ENCODE data around the gene NCF1.
"Not testable (repeated sequence)": the region's sequence is repeated elsewhere in the genome, so short reads cannot be mapped to it uniquely, and the experiment has no call there.

NCF1 gene

DNA sequence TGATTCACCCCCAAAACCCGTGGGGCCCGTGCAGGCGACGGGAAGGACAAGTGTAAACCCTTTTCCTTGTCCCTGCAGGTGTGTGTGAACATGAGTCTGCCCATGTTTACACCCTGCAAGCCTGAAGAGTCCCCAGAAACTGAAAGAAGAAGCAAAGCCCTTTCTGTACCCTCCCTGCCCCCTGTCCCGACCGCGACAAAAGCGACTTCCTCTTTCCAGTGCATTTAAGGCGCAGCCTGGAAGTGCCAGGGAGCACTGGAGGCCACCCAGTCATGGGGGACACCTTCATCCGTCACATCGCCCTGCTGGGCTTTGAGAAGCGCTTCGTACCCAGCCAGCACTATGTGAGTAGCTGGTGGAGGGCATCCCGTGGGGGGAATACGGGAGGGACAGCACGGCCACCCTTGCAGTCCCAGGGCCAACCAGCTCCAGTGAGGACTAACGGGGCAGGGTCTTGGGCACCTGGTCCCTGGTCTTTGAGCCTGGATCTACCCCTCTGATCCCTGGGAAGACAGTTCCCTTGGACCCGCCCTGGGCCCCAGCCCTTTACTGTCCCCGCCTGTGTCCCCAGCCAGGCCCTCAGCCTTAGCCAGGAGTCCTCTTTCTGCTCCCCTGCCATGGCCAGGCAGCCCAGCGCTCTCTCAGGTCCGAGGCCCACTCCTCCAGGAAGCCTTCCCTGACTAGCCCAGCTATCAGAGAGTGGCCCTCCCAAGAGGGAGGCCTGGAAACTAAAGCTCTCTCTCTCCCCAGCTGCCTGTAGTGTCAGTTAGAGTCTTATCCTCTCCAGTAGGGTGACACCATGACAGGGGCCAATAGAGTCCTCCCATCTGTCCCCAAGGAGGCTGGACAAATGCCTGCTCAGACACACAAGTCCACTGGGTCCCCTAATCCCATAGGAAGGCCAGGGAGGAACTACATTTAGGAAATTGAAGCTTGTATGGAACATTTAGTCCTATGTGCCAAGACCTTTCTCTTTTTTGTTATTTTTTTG lies at the start of gene NCF1:
NCF1 (plus strand) TSS at position 252 of the 991 bp plus-strand sequence; CDS start at position 273, 21 bp downstream.
- DNase-seq: not testable (repeated sequence)

DNA sequence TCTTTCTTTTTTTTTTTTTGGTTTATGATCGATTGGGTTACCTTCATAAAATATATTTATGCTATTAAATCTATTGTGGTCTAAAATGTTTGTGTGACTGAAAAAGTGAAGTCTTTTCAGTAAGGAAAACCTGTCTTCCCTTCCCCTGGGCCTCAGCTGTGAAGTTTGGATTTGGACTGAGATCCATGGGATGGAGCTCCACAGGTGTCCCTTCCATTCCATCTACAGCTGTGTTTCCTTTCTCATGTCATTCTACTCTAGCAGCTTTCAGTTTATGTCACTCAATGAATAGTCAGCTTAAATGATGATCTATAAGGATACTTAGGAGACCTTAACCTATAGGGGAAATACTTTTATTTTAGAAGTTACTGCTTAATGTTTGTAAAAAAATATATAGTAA lies 48.0 kb upstream of the NCF1 start:
- DNase-seq: no peak

DNA sequence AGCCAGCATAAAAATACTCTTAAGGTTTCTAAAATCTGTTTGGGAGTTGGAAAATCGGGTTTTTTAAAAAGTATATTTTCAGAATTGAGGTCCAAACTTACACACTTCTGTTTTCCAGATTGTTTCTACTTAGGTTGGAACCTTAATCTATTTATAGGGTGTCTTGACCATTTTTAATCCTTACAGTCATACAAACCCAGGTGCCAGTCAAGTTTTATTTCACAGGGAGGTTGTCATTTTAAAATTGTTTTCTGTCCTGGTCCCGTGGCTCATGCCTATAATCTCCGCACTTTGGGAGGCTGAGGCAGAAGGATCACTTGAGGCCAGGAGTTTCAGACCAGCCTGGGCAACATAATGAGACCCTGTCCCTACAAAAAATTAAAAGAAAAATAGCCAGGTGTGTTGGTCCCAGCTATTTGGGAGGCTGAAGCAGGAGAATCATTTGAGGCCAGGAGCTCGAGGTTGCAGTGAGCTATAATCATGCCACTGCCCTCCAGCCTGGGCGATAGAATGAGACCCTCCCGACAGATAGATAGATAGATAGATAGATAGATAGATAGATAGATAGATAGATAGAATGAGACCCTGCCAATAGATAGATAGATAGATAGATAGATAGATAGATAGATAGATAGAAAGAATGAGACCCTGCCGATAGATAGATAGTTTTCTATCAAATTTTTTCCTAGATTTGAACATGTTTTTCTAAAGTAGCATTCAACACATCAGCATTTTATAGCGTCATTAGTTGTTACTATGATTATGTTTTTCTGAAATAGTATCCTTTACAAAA lies 47.3 kb upstream of the NCF1 start:
- DNase-seq: no peak

DNA sequence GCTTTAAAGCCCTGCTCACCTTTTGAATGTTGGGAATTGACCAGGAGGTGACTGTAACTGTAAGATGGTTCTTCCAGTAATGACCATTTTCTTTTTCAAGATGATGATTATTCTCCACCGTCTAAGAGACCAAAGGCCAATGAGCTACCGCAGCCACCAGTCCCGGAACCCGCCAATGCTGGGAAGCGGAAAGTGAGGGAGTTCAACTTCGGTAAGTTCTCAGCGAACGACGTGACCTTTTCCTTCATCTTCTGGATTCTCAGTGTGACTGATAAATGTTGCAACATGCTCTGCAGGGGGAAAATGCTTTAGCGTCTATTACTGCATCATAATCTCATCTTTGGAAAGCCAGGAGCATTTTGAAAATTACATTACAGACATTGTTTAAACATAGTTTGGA lies 45.1 kb upstream of the NCF1 start:
- DNase-seq: not testable (repeated sequence)

DNA sequence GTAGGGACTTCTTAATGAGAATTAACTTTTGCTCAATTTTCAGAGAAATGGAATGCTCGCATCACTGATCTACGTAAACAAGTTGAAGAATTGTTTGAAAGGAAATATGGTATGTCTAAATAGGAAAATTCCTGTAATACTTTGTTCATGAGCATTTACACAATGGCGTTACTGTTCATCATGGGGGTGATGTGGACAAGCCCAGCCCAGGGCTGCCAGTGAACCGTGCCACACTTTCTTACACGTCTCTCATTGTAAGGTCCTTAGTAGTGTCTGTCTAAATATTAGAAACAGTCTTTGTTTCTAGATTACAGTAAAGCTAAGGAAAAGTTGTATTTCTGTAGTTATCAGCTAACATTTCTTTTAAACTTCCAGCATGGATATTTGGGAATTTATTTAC lies 43.6 kb upstream of the NCF1 start:
- not testable (repeated sequence) for DNase-seq

DNA sequence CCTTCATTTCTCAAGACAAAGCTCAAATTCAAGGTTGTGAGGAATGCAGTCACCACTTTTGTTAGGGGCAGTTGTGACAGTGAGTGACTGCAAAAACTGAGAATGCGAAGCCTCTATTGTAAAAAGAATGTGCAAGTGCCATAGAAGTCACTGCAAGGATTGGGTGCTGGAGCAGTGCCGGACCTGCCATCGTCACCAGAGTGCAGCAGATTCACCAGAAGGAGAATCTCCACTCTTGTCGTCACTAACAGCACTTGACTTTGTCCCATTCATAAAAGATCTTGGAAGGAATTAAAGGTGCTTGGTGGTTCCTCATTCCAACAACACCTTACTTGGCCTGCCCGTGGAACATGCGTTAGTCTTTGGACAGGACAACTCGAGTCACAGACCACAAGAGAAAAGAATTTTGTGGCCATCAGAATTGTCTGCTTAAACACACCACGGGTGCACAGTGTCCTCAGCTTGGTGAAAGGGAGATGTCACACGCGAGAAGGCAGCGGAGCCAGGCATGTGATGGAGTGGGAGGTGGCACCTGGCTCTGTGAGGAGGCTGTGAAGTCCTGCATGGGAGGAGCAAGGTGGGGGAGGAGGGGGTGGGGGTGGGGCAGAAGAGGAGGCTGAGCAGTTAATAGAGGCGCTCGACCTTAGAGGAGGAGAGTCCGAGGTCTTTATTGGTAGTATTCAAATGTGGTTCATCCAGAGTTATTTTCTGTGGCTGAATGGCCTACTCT lies 33.7 kb upstream of the NCF1 start:
- DNase-seq: not testable (repeated sequence)

DNA sequence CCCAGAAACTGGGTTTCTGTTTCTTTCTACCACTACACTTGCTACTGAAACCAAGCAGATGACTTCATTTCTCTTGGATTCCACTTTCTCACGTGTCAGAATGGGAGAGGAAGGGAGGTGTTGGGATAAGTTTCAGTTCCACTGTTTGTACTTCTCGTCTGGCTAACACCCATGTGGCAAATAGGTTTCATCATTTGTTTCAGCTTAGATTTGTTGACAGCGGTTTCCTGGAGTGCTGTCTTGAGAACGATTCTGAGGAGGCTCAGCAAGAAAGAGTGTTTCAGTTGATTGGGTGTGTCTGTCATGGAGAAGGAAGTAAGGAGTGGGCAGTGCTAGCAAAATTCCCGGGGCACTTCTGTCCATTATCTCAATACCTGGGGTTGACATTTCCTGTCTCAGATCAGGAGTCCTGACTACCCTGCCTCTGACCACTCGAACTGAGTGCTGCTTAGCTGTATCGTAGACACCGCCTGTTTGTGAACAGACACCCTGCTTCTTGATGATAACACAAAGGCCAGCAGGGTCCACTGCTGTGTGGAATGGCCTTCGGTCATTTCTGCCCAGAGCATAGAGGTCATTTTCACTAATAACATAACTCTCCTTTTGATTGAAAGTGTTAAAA lies 29.8 kb upstream of the NCF1 start:
- DNase-seq: not testable (repeated sequence)

DNA sequence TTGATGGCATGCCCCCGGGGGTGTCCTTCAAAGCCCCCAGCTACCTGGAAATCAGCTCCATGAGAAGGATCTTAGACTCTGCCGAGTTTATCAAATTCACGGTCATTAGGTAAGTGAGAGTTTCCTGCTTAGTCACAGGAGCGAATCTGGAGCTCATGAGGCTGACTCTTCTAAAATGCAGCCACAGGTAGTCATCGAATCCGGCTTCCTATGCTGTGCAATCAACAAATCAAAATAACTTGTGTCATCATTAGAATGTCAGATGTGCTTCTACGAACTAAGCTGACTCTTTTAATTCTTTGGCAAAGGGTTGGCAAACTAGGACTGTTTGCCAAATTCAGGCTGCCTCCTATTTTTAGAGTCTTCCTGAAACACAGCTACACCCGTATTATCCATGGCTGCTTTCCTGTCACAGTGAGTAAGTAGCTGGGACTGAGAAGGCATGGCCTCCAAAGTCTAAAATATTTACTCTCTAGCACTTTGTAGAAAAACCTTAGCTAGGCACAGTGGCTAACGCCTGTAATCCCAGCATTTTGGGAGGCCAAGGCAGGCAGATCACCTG lies 19.8 kb upstream of the NCF1 start:
- not testable (repeated sequence) for DNase-seq

DNA sequence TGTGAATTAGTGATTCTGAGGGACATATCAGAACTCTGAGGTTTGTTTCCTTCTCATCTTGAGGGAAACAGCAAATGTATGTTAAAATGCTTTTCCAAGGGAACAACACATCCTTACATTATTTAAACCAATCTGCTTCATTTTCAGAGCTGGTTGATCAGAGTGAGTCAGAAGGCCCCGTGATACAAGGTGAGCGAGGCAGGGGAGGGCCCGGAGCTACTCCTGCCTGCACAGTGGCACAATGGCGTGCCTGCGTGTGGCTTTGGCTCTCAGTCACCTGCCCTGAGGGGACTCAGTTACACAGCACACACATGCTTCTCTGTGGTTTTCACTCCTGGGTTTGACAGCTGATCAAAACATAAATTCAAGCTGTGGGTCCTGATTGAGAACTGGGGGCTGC lies 17.1 kb upstream of the NCF1 start:
- not testable (repeated sequence) for DNase-seq

DNA sequence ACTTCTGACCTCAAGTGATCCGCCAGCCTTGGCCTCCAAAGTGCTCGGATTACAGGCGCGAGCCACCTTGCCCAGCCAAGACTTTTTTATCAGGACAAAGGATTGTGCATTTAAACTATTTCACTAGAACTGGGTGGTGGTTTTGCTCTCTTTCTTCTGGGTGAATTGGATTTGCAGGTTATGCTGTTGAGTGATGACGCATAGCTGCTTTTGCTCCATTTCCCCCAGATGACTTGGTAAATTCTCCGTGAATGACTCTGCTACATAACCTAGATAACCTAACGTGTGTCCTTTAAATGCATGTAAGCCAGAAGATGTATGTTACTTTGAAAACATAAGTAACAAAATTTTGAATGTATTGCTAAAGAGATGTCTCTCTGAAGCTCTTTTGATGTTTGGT lies 15.5 kb upstream of the NCF1 start:
- not testable (repeated sequence) for DNase-seq

DNA sequence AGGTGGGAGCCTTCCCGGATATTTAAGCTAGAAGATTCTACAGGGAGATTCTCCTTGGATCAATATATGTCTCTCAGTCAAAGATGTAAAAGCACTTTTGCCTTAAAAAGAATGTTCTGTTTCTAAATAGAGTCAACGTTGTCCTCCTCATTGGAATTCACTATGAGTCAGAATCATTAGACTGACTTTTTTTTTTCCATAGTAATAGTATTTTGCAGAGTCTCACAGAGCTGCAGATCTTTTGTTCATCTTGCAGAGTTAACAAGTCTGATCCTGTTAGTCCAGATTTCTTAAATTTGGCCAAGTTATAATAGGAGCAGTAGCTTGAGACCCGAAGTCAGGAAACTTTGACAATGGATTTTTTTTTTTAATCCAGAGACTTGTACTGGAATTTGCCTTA lies 14.8 kb upstream of the NCF1 start:
- not testable (repeated sequence) for DNase-seq

DNA sequence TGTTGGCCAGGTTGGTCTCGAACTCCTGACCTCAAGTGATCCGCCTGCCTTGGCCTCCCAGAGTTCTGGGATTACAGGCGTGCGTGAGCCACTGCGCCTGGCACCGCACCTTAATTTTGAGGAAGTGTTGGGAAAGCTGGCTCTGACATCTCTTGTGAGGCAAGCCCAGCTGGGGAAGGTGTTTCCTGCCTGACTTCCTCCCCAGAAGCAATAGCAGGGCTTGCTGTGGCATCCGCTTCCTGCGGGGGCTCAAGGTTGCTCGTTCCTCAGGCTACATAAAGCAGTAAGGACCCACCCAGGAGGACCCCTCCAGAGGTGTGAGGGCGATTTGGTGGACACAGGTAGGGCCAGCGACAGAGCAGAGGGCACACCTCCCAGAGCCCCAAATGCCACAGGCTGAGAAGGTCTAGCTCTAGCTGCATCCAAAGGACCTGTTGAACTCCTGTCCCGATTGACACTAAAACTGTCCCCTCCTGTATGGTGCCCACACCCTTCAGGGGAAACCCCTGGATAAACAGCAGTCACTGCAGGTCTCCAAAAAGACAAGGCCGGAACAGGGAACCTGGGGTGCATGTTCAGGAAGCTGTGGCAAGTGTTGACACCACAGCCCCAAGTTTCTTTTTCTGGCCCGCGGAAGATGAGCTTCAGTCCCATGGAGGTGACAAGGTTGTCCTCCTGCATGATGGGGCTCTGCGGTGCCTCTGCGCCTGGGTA lies 8.4 kb upstream of the NCF1 start:
- not testable (repeated sequence) for DNase-seq

DNA sequence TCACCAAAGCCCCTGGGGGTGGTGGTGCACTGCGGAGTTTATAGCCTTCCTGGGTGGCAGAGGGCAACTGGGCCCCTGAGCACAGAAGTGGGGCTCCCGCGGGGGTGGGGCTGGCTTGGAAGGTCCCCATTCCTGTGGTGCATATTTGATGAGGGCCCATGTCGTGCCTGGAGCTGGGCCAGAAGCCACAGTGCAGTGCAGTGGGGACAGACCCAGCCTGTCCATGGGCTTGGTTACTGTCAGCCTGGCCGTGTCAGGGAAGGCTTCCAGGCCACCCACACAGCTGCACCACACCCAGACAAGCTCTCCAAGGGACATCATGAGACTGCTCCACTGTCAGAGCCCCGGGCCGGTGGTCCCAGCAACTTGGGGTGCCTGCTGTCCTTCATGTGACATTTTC lies 7.3 kb upstream of the NCF1 start:
- DNase-seq: not testable (repeated sequence)

DNA sequence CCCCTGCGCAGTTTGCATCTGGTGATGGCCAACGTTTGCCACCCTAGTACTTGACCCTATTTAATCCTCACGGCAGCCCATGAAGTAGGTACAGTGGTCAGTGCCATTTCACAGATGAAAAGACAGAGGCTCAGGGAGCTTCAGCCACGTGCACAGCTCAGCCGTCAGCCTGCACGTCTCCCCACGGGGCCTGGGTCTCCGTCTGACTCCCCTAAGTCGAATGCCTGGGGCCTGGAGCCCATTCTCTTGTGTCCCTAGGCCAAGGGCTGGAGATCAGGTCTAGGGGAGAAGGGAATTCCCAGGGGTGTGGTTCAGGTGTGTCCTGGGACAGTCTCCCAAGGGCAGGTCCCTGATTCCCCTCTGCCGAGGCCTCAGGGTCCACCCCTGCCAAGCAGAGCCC lies 6.8 kb upstream of the NCF1 start:
- not testable (repeated sequence) for DNase-seq

DNA sequence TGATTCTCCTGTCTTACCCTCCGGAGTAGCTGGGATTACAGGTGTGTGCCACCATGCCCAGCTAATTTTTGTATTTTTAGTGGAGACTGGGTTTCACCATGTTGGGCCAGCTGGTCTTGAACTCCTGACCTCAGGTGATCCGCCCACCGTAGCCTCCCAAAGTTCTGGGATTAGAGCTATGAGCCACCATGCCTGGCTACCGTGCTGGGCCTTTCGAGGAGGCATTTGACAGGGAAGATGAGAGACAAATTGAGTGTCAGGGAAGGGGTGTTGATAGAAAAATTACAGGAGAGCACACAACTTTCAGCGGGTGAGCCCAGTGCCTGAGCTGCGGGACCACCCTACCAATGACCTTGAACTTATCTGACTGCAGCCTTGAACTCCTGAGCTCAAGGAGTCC lies 3.7 kb upstream of the NCF1 start:
- DNase-seq: not testable (repeated sequence)

DNA sequence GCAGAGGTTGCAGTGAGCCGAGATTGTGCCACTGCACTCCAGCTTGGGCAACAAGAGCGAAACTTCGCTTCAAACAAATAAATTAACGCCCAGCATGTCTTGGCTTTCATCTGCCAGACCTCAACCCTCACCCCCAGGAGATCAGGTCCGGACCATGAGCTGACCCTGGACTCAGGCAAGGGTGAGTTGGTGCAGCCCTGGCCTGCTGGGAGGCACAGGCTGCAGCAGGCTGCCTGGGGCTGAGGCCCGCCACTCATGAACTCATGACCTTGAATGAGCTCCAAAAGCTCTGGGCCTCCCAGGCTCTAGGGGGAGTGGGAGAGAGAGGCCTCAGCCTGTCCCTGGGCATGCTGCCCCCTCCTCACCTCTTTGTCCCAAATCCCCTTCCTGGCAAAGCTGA lies 1.7 kb upstream of the NCF1 start:
- not testable (repeated sequence) for DNase-seq

DNA sequence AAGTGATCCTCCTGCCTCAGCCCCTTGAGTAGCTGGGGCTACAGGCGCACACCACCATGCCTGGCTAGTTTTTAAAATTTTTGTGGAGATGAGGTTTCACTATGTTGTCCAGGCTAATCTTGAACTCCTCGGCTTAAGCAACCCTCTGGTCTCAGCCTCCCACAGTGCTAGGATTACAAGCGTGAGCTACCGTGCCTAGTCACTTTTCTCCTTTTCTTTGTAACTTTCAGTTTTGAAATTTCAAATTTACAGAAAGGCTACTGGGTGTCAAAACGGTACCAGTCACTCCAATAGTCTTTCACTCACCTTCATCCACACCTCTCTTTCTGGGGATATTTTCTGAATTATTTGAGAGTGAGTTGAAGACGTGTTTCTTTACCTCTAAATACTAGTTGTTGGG lies 1.3 kb downstream of the NCF1 start:
- not testable (repeated sequence) for DNase-seq

DNA sequence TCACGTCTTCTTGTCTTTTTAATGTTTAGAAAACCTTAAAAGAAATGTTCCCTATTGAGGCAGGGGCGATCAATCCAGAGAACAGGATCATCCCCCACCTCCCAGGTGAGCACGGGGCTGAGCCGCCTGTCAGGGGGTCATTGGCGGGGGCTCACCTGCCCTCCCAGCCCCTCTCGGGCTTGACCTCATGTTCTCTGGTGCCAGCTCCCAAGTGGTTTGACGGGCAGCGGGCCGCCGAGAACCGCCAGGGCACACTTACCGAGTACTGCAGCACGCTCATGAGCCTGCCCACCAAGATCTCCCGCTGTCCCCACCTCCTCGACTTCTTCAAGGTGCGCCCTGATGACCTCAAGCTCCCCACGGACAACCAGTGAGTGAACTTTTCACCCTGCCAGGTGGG lies 5.2 kb downstream of the NCF1 start:
- not testable (repeated sequence) for DNase-seq

DNA sequence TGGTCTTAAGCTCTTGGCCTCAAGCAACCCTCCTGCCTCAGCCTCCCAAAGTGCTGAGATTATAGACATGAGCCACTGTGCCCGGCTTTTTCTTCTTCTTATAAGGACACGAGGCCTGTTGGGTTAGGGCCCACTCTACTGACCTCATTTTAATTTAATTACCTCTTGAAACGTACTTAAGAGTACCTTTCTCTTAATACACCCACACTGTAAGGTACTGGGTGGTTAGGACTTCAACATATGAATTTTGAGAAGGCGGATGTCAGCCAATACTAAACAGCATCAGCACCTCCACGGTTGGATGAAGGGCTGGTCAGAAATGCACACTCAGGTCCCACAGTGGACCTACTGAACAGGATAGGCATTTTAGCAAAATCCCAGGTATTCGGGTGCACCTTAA lies 7.9 kb downstream of the NCF1 start:
- not testable (repeated sequence) for DNase-seq

DNA sequence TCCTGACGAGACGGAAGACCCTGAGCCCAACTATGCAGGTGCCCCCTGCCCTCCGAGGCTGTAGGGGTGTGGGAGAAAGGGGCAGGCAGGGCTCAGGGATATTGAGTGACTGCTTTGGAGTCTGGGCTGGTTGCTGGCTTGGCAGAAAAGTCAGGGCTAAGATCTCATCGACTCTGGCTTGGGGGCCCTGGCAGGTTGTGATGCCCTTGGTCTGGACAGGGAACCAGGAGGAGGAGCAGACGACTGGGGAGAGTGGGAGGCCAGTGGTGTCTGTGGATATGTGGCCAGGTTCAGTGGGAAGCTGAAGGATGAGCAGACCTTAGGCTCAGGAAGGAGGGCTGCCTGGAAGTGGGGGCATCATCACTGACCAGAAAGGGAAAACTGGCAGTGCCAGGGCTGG lies 9.8 kb downstream of the NCF1 start:
- not testable (repeated sequence) for DNase-seq

DNA sequence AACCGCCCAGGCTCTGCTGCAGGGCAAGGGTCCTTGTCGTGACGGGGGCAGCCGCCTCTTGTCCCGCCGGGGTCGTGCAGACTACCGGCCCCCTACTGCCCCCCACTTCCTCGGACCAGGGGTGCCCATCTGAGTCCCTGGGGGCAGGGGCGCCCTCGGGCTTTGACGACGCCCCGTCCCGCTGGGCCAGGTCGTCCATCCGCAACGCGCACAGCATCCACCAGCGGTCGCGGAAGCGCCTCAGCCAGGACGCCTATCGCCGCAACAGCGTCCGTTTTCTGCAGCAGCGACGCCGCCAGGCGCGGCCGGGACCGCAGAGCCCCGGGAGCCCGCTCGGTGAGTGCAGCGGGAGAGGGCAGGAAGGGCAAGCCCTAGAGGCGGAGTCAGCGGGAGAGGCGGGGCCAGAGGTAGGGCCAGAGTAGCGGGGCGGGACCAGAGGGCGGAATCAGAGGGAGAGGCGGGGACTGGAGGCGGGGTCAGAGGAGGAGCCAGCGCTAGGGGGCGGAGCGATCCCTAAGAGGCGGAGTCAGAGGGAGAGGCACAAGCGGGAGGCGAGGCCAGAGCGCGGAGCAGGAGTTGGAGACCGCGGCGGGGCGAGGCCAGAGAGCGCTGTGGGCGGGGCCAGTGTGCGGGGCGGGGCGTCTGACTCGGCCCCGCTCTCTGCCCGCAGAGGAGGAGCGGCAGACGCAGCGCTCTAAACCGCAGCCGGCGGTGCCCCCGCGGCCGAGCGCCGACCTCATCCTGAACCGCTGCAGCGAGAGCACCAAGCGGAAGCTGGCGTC lies 14.7 kb downstream of the NCF1 start:
- DNase-seq: not testable (repeated sequence)

Data from NCI-H1048 (cell line).